Activated CD8-positive, alpha-beta memory T cell treated with anti-CD3 and anti-CD28 coated beads, Interleukin-2, amount 50 U/mL, for 4 hours (primary cell): ENCODE measurements around the gene WNT5A.
"Not testable (repeated sequence)": the region's sequence is repeated elsewhere in the genome, so short reads cannot be mapped to it uniquely, and the experiment has no call there.

ENCODE experiments used
- DNase-seq: peaks from one replicate; pipeline ENCODE4 v3.0.0-alpha.2; 2020

Gene WNT5A

GRCh38 chr3:55505102-55505501, 18.0 kb upstream of the WNT5A start:
- not testable (repeated sequence) for DNase-seq

DNA sequence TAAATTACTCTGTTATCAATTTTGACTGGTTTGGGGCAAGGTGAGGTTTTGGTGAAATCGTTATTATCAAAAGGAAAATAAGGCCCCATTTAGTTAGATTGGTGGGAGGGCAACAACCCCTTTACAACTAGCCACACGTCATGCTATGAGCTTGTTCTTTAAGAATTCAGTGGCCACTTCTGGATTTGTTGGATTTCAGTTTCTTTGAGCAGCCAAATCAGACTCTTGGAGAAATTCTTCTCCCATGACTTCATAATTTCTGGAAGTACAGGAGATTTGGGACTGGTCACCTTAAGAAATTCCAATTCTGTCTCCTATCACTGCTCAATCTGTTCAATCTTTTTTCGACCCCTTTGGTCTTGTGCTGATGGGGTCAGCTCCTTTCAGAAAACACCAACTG, 14.8 kb upstream of the WNT5A start:
- no peak for DNase-seq

GRCh38 chr3:55500555-55501330, 13.6 kb upstream of the WNT5A start:
- no peak for DNase-seq

DNA sequence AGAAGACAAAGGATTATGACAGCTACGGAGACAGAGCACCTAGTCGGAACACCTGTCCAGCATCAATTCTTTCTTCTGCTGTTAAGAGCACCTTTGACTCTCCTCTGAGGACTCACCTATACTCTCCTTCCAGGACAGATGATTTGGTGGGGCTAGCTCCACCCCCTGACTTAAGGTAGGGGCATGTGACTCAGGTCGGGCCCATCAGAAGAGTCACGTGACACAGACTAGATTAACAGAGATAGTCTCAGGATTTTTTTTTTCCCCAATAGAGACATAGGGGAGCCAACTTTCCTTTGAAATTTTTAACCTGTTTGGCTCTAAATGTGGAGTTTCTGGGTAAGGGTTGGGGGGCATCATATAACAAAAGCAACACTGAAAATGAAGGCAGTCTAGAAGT, 11.4 kb upstream of the WNT5A start:
- DNase-seq = no peak

DNA sequence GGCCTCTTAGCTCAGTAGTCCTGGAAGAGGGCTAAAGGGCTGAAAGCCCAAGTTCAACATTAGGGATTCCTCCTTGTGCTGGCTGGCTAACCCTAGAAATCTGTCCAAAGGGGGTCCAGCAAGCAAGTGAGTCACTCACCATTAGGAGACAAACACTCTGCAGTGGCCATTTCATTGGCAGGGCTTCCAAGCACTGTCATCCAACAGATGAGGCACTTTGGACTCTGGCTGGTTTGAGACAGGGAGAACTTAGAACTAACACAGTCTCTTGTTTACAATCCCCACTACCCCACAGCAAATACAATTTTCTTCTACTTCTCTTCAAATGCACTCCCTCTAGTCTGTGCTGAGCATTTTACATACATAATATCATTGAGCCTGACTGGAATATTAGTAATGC, 10.1 kb upstream of the WNT5A start:
- DNase-seq = no peak

GRCh38 chr3:55494976-55495375, 7.9 kb upstream of the WNT5A start:
- DNase-seq = no peak

DNA sequence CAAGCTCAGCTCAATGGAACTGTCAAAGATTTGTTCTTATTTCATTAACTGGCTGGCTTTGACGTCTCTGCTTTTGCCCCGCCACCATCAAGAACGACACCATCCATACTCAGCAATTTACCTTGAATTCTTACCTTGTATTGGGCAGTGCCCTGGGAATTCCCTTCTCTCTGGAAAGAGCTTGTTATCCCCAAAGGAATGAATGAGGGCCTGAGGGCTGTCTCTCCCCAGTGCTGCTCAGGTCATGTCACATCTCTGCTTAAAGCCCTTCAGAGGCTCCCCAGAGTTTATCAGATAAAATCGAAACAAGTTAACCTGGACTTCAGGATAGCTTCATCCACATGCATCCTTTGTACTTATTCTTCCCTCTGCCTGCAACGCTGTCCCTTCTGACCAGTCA, 5.9 kb upstream of the WNT5A start:
- DNase-seq = no peak

GRCh38 chr3:55491296-55491816, 4.2 kb upstream of the WNT5A start:
- no peak for DNase-seq

GRCh38 chr3:55490276-55490913, 3.3 kb upstream of the WNT5A start:
- DNase-seq = no peak

GRCh38 chr3:55489798-55490132, 2.7 kb upstream of the WNT5A start:
- DNase-seq = no peak

- no peak for DNase-seq
Measured at GRCh38 chr3:55488398-55489055, 1.4 kb upstream of the WNT5A start.

GRCh38 chr3:55487381-55488241, 505 bp upstream of the WNT5A start:
- no peak for DNase-seq

DNA sequence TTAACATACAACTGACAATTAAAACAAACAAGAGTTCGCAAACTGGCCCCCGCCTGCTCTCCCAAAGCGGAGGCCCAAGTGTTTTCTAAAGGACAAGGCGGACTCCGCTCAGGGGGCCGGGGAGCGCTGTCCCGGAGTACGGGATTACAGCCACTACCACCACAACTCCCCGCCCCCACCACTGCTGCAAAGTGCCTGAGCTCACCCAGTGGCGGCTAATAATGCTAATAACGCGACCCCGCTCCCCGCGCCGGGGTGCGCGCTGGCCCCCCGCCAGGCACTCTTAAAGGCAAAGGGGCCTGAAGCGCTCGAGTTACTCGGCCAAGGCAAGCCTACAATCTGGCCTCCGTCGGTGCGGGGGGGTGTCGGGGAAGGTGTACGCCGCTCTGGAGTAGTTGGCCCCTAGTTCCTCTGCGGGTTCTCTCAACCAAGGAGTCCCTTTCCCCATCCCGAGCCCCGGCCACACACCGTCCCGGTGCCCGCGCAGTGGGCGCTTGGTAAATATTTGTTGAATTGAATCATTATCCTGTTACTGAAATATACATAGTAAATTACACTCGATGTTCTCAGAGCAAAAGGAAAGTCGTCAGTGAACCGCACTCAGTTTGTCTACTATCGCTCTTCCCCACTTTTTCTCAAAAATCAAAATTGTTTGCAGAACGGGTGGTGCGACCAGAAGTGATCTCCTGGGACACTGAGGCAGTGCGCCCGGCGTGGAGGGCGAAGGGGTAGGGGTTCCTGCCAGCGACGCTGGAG, 827 bp downstream of the WNT5A start:
- DNase-seq = no peak

DNA sequence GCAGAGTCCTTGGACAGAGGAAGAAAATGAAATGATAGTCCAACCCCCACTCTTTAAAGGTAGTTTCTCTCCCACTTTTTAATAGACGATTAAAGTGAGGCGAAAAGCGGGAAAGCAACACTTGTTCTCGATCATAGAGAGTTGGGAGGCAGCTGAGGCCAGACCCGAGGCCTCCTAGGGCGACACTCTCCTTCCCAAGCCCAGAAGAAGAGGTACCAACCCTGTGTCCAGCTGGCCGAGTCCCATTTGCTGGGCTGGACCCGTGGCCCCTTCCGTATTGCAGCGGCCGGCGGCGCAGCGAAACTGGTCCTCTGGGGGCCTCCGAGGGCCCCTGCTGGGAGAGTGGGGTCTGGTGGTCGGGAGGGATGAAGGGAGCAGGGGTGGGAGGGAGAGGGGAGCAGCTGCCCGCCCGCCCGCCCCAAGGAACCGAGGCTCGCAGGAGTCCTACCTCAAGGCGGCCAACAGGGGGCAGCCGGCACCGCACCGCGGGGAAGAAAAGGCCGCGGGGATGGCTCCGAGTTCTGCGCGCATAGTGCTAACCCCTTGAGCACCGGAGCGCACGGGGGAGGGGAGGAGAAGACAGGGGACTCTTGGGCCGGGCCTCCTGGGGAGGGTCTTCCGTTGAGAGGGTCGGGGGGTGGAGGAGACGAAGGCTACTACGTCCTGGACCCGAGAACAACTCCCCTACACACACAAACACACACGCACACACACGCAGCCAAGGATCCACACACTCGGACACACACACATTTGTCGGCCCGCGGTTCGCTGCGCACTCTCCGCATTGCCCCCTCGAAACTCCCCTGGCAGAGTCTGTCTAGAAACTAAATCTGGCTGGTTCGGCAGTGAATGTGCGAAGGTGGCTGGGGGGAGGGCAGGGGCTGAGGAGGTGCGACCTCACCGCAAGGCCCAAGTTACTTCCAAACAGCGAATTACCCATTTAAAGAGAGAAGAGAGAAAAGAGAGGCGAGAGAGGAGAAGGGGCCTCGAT, 2.0 kb downstream of the WNT5A start:
- peak; percentile 16 for DNase-seq

DNA sequence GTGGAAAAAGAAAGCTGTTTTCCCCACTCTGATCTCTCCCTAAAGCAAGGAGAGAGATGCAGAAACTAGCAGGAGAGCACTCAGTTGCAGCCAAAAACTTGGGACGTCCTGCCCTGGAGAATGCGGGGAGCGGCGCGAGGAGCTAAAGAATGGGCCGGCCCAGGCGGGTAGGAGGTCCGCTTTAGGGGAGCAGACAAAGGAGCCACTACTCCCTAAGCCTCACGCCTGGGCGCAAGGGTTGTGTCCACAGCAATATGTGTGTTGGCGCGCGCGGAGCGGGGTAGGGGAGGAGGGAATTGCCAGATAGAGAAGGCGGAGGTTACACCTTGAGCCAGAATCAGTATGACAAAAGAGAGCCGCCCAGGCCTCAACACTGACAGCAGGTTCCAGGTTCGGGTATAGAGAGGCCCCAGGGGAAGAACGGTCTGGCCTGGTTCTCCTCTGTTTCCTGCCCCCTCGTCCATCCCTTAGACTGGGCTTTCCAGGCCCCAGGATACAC, 2.9 kb downstream of the WNT5A start:
- no peak for DNase-seq

GRCh38 chr3:55483196-55484095, 3.7 kb downstream of the WNT5A start:
- DNase-seq = no peak

DNA sequence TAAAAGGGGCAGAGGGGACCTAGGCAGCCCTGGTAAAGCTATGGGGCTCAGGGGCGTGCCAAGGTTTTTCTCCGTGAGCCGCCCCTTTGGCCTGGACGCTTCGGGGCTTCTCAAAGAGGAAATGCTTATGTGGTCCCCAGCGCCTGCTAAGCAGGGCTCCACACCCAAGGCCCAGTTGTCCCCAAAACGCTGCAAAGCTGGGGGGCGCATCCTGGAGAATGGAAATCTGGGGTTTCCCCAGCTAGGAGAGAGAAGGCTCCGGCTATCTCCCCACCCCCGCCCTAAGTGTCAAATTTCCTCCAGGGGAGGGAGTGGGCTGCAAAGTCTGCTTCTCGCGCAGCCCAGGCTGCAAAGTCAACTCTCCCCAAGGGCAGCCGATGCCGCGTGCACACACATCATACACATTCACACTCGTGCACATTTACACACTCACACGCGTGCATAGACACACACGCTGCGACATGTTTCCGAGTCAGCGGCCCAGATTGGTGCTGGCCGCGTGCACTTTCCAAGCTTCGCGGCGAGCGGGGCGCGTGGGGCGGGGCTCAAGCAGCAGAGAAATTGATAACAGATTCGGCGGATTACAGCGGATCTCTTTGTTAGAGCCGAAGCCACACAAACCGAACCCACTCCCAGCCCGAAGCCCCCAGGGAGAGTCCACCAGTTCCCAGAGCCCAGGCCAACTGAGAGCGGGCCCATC, 4.5 kb downstream of the WNT5A start:
- no peak for DNase-seq

DNA sequence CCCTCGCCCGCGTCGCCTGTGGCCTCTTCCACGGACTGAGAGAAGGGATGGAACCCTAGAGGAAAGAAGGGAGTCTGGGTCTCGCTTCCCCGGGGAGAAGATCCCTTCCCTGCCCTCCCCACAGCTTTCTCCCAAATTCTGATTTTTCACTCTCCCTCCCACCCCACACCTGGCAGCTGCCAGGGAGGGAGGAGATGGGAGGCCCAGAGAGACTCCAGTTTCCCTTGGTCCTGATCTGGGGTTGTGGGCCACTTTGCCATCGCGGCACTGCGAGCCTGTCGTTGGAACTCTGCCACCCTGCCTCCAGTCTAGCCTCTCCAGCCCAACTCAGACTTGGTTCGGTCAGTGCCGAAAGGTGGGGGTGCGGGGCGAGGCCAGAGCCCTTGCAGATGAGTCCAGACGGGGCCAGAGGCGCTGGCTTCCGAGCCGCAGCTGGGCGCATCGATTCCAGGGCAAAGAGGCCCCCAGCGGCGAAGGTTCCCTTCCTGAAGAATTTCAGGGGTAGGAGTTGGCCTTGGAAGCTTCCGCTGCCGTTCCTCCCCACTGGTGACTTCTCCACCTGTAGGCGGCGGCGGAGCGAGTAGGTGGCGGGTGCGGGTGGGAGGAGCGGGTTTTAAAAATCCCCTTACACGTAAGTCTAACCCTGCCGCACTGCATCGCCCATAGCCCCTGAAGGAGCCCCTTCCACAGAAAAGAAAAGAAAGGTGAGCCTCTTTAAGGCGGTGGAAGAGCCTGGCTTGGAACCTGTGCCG, 5.2 kb downstream of the WNT5A start:
- DNase-seq = no peak
